ENCODE data around the gene EGR2. TPM values are rescaled to one million over a fixed set of nuclear protein-coding genes. Genes with fewer than 3 reads are reported as not detected.

Gene EGR2
- total and polyA plus RNA-seq, 10 of the 15 experiments (the other 5 are each of a cell fraction or from before 2014, with no cell fraction given): 8.3 to 56.5 (median 16.2) TPM

DNA sequence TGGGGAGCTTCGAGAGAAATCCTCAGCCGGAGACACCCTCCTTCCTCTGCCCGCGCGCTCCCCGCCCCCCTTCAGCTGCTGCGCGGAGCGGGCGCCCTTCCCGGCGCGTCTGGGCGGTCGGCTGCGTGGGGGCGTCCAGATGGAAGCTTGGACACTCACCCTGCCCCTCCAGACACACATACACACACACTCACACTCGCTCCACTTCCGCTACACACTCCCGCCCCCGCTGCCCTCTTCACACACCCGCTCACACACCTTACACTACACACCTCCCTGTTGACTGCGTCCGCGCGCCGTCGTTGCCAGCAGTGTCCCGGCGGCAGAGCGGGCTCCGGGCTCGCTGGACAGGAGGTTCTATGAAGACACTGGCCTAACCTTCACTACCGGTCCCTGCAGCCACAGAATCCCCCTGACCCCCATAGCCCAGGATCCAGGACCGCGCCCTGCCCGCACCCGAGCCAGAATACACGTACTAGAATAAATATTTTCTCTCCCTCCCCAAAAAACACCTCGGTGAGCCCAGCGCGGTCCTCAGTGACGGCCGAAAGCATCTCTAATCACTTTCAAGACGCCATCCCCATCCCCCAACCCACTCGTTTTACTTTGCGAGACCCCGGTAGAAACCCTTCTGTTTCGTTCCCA, 1.1 kb upstream of the EGR2 start (continued):
- TF ChIP-seq WRNIP1 (IDR thresholded peaks at IDR 0.05; ENCODE audit: borderline replicate concordance, low read depth, low read length): no peak
- no peak; the same call in 2 of the 3 replicates for TF ChIP-seq POU2F2 (IDR thresholded peaks at IDR 0.05; ENCODE audit: borderline replicate concordance, low read depth, low read length)
- no peak for TF ChIP-seq EED (IDR thresholded peaks at IDR 0.05; ENCODE audit: low read depth)
- no peak for TF ChIP-seq NFYA (IDR thresholded peaks at IDR 0.05; ENCODE audit: borderline replicate concordance, low read depth, low read length)
- 0 out of 2 replicates have a peak, but pooled peaks have one; percentile 50 for TF ChIP-seq SMAD5 (IDR thresholded peaks at IDR 0.05; ENCODE audit: low read depth)
- no peak for TF ChIP-seq MEF2A (IDR thresholded peaks at IDR 0.05; ENCODE audit: insufficient read depth, low read depth, low read length)
- TF ChIP-seq, protein P1, sequence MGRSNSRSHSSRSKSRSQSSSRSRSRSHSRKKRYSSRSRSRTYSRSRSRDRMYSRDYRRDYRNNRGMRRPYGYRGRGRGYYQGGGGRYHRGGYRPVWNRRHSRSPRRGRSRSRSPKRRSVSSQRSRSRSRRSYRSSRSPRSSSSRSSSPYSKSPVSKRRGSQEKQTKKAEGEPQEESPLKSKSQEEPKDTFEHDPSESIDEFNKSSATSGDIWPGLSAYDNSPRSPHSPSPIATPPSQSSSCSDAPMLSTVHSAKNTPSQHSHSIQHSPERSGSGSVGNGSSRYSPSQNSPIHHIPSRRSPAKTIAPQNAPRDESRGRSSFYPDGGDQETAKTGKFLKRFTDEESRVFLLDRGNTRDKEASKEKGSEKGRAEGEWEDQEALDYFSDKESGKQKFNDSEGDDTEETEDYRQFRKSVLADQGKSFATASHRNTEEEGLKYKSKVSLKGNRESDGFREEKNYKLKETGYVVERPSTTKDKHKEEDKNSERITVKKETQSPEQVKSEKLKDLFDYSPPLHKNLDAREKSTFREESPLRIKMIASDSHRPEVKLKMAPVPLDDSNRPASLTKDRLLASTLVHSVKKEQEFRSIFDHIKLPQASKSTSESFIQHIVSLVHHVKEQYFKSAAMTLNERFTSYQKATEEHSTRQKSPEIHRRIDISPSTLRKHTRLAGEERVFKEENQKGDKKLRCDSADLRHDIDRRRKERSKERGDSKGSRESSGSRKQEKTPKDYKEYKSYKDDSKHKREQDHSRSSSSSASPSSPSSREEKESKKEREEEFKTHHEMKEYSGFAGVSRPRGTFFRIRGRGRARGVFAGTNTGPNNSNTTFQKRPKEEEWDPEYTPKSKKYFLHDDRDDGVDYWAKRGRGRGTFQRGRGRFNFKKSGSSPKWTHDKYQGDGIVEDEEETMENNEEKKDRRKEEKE (IDR thresholded peaks at IDR 0.05): no peak
- TF ChIP-seq, protein P2, sequence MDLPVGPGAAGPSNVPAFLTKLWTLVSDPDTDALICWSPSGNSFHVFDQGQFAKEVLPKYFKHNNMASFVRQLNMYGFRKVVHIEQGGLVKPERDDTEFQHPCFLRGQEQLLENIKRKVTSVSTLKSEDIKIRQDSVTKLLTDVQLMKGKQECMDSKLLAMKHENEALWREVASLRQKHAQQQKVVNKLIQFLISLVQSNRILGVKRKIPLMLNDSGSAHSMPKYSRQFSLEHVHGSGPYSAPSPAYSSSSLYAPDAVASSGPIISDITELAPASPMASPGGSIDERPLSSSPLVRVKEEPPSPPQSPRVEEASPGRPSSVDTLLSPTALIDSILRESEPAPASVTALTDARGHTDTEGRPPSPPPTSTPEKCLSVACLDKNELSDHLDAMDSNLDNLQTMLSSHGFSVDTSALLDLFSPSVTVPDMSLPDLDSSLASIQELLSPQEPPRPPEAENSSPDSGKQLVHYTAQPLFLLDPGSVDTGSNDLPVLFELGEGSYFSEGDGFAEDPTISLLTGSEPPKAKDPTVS (IDR thresholded peaks at IDR 0.05; ENCODE audit: low read depth, low read length): no peak
- TF ChIP-seq CREM (IDR thresholded peaks at IDR 0.05; ENCODE audit: low read depth): no peak
- 0 out of 2 replicates have a peak, but pooled peaks have one; percentile 16 for TF ChIP-seq NR2F1 (conservative IDR thresholded peaks at IDR 0.05)
- TF ChIP-seq, protein P3, sequence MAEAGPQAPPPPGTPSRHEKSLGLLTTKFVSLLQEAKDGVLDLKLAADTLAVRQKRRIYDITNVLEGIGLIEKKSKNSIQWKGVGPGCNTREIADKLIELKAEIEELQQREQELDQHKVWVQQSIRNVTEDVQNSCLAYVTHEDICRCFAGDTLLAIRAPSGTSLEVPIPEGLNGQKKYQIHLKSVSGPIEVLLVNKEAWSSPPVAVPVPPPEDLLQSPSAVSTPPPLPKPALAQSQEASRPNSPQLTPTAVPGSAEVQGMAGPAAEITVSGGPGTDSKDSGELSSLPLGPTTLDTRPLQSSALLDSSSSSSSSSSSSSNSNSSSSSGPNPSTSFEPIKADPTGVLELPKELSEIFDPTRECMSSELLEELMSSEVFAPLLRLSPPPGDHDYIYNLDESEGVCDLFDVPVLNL (IDR thresholded peaks at IDR 0.05; ENCODE audit: low read depth, low read length): no peak
- TF ChIP-seq BACH1 (IDR thresholded peaks at IDR 0.05; ENCODE audit: borderline replicate concordance): no peak
- no peak for TF ChIP-seq RELA (IDR thresholded peaks at IDR 0.05; ENCODE audit: borderline replicate concordance, partially characterized antibody)
- TF ChIP-seq, protein P4, sequence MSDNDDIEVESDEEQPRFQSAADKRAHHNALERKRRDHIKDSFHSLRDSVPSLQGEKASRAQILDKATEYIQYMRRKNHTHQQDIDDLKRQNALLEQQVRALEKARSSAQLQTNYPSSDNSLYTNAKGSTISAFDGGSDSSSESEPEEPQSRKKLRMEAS (IDR thresholded peaks at IDR 0.05; ENCODE audit: low read depth, low read length): no peak
- no peak for TF ChIP-seq YBX1 (IDR thresholded peaks at IDR 0.05)
- no peak for TF ChIP-seq YY1 (IDR thresholded peaks at IDR 0.05; ENCODE audit: low read depth, low read length)
- no peak for TF ChIP-seq BCL11A (IDR thresholded peaks at IDR 0.05; ENCODE audit: low read depth, low read length)
- TF ChIP-seq SPI1 (IDR thresholded peaks at IDR 0.05; ENCODE audit: borderline replicate concordance, insufficient read depth, low read depth, low read length): no peak
- TF ChIP-seq, protein P5, sequence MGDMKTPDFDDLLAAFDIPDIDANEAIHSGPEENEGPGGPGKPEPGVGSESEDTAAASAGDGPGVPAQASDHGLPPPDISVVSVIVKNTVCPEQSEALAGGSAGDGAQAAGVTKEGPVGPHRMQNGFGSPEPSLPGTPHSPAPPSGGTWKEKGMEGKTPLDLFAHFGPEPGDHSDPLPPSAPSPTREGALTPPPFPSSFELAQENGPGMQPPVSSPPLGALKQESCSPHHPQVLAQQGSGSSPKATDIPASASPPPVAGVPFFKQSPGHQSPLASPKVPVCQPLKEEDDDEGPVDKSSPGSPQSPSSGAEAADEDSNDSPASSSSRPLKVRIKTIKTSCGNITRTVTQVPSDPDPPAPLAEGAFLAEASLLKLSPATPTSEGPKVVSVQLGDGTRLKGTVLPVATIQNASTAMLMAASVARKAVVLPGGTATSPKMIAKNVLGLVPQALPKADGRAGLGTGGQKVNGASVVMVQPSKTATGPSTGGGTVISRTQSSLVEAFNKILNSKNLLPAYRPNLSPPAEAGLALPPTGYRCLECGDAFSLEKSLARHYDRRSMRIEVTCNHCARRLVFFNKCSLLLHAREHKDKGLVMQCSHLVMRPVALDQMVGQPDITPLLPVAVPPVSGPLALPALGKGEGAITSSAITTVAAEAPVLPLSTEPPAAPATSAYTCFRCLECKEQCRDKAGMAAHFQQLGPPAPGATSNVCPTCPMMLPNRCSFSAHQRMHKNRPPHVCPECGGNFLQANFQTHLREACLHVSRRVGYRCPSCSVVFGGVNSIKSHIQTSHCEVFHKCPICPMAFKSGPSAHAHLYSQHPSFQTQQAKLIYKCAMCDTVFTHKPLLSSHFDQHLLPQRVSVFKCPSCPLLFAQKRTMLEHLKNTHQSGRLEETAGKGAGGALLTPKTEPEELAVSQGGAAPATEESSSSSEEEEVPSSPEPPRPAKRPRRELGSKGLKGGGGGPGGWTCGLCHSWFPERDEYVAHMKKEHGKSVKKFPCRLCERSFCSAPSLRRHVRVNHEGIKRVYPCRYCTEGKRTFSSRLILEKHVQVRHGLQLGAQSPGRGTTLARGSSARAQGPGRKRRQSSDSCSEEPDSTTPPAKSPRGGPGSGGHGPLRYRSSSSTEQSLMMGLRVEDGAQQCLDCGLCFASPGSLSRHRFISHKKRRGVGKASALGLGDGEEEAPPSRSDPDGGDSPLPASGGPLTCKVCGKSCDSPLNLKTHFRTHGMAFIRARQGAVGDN (IDR thresholded peaks at IDR 0.05): no peak

Data from GM12878 (cell line).